GM18499 (cell line): Measurements from ENCODE around the gene ABCG4.
"Not testable (repeated sequence)": the region's sequence is repeated elsewhere in the genome, so short reads cannot be mapped to it uniquely, and the experiment has no call there.

Experiments used
- ATAC-seq: cut with Tn5 transposase; IDR thresholded peaks from one replicate; pipeline ENCODE4 v1.9.1; 2021; ENCODE audit warnings: moderate number of reproducible peaks; ENCODE audit not compliant: insufficient read depth, unreplicated experiment

ABCG4 gene

DNA sequence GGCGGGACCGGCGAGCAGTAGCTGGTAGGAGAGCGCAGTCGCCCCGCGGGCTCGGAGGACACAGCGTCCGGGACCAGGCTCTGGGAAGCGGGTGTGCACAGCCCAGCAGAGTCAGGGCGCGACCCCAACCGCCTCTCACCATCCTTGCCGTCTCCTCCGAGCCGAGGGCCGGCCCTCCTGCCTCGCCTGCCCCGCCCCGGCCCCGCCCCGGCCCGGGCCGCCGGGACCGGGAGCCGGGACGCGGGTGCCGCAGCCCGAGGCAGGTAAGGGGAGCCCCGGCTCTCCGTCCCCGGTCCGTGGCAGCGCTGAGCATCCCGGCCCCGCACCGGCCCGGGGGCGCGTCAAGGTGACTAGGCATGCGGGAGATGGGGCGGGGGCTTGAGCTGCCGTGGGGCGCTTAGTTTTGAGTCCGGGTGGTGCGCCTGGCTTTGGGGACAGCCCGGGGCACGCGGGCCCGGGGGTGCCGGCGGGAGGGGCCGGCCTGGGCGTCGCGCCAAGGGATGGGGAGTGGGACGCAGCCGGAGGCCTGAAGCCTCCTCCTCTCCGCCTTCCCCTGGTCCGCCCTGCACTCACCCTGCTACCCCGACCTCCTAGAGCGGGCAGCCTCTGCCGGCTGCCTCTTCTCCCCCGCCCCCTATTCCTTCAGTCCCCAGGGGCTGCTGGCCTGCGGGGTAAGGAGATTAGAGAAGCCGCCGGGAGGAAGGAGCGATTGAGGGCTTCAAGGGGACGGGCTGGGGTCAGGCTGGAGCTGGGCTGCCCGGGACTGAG is at the start of gene ABCG4:
Gene ABCG4, plus strand, starts transcription at position 35 of the 768 bp plus-strand sequence. CDS start 914 bp downstream, outside the sequence.
- no peak for ATAC-seq

- ATAC-seq: no peak
These were observed 49.1 kb upstream of the ABCG4 start for GRCh38 chr11:119099711-119100110.

GRCh38 chr11:119100246-119100970 is 48.4 kb upstream of the ABCG4 start:
- ATAC-seq: no peak

- ATAC-seq: no peak
These were observed 47.7 kb upstream of the ABCG4 start for GRCh38 chr11:119100994-119101758.

DNA sequence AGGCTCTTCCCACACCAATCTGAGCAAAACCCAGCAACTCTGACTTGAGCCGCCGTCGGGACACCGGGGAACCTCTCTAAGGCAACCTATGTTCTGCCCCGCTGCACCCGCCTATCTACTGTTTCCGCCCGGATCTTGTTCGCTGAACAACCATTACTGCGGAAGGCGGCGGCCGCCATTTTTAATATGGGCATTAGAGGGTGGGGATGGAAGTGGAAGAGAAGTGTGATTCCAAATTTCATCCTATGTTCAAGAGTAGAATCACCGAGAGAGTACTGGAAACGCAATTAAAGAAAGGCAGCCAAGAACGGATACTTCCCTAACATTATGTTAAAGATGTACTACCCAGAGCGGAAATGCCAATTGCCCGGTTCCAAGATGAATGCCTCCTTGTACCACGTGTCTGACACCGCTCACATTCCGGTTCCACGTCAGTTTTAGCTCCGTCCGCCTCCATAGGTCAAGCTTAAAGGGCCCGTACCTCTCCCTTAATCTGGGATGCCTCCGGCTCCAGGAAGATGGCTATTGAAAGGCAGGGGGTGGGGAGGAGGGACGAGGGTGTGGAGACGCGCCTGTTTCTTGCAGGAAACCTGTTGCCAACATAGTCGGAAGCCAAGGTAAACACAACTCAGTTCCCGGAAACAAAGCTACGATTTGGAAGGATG is 47.0 kb upstream of the ABCG4 start, which contains the start of gene DPAGT1:
Gene DPAGT1, minus strand, starts transcription at position 95 of the 665 bp plus-strand sequence. CDS start 198 bp downstream, outside the sequence.
- ATAC-seq: no peak

- not testable (repeated sequence) for ATAC-seq
These were observed 45.6 kb upstream of the ABCG4 start for GRCh38 chr11:119103161-119103664.

- no peak for ATAC-seq
These were observed 45.1 kb upstream of the ABCG4 start for GRCh38 chr11:119103793-119104192.

DNA sequence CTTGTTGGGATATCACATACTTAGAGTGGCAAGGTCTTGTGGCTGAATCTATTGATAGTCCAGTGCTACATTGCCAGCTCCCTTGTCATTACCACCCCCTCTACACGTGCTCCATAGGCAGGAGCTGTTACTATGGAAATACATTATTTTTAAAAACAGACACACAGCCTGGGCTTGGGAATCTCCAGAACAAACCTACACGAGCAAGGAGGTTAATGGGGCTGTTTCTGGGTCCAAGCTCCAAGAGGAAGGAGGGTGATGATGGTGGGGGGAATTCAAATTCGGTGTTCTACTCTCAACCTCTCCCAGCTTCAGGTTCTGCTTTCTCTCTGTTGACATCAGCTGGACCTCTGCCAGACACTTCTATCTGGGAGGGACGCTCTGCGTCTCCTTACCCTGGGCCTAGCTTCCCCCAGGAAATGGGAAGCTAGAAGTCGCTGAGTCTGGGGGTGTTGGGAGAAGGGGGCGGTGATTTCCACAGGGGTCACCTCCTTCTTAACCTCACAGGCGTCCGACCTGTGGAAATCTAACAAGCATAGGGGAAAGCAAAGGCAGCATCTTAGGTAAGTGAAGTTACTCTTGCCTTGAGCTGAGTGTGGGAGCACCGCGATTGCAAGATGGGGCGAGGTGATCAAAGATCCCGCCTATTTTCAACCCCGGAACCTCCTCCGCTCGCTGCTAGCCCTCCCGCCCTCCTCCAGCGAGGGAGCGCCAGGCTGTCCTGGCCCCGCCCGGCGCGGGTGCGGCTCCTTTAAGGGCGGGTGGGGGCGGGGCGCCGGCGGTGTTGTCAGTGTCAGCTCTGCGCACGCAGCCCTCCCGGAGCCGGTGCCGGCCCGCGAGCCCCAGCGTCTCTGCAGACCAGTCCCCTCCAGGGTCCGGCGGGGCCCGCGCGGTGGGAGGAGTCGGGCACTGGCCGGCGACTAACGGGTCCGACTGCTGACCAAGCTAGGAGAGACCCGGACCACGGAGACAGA is 42.0 kb upstream of the ABCG4 start, which contains the start of gene C2CD2L:
Gene C2CD2L, plus strand, starts transcription at position 781 of the 974 bp plus-strand sequence. CDS start 398 bp downstream, outside the sequence.
- ATAC-seq: peak; percentile 37

DNA sequence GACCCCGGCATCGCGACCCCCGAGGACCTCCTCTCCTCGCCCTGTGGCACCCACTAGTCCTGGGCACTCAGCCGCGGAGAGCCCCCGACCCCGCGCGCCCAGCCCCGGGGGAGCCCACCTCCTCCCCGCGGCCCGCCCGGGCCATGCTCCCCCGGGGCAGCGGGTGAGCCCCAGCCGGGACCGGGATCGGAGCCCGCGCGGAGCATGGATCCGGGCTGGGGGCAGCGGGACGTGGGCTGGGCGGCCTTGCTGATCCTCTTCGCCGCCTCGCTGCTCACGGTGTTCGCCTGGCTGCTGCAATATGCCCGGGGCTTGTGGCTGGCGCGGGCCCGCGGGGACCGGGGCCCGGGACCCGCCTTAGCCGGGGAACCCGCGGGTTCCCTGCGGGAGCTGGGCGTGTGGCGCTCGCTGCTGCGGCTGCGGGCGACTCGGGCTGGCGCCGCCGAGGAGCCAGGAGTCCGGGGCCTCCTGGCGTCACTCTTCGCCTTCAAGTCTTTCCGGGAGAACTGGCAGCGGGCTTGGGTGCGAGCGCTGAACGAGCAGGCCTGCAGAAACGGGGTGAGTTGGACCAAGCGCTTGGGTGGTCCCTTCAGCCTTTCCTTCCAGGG is 41.2 kb upstream of the ABCG4 start:
- ATAC-seq: no peak

- ATAC-seq: no peak
These were observed 40.6 kb upstream of the ABCG4 start for GRCh38 chr11:119108146-119108856.

- no peak for ATAC-seq
These were observed 40.0 kb upstream of the ABCG4 start for GRCh38 chr11:119108857-119109221.

DNA sequence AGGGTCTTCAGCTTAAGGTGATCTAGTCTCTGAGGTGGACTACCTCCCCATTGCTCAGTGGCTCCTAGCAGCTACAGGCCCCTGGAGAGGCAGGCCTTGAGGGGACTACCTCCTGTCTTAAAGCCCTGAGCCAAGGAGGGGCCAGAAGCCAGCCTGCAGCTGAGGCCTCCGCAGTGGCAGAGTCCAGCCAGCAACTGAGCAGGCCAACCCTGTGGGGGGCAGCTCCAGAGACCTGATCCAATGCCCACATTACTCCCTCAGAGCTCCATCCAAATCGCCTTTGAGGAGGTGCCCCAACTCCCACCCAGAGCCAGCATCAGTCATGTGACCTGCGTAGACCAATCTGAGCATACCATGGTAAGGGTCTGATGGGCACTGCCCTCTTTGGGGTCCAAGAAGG is 39.0 kb upstream of the ABCG4 start:
- no peak for ATAC-seq

DNA sequence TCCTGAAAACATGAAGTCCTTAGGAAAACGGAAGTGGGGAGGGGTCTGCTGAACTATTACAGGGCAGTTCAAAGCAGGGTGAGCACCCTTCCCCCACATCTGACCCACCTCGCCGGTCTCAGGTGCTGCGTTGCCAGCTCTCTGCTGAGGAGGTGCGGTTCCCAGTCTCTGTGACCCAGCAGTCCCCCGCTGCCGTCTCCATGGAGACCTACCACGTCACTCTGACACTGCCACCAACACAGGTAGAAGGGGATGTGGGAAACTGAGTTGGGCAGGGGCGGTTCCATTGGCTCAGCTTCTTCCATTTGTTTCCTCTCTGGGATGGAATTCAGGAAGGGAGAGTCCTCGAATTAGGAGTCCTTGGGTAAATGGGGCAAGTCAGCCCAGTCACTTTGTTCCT is 38.4 kb upstream of the ABCG4 start:
- no peak for ATAC-seq

GRCh38 chr11:119111361-119111925 is 37.4 kb upstream of the ABCG4 start:
- ATAC-seq: no peak

DNA sequence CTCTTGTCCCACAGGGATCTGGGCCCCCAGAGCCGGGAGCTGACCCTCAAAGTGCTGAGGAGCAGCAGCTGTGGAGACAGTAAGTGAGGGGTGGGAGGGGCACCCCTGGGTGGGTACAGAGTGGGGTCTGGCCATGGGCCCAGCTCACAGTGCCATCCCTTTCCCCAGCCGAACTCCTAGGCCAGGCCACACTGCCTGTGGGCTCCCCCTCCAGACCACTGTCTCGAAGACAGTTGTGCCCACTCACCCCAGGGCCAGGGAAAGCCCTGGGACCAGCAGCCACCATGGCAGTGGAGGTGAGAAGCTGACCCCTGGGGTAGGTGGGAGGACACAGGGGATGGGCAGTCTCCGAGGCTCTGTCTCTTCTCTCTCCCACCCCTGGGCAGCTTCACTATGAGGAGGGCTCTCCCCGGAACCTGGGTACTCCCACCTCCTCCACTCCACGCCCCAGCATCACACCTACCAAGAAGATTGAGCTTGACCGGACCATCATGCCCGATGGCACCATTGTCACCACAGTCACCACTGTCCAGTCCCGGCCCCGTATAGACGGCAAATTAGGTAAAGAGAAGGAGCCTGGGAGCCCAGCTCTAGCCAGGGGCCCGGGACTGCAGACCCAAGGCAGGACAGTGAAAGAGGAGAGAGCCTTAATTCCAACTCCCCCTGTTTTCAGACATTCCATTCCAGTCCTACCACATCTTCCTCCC is 36.4 kb upstream of the ABCG4 start:
- no peak for ATAC-seq

- ATAC-seq: no peak
These were observed 35.1 kb upstream of the ABCG4 start for GRCh38 chr11:119113716-119114115.

DNA sequence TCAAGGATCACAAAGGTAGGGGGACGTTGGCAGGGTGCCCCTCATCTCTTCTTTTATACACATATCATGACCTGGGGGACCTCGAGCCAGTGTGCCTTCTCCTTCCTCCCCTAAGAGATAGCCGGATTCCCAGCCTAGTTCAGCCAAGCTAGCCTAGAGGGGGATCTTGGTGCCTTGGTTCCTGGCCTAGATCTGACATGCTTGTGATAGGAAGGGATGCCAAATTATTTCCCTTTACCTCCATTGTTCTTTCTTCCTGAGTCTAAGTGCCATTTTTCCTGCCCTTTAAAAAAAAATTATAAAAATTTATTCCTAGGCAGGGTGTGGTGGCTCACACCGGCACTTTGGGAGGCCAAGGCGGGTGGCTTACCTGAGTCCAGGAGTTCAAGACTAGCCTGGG is 34.5 kb upstream of the ABCG4 start:
- no peak for ATAC-seq
